H9 (cell line): ENCODE measurements around the gene RUBCN. TPM values are rescaled to one million over a fixed set of nuclear protein-coding genes. Genes with fewer than 3 reads are reported as not detected.

Experiments
- DNase-seq: peaks from one replicate; pipeline ENCODE4 v3.0.0-alpha.2; 2017
- H2AFZ ChIP-seq: one replicate; pipeline ENCODE4 v1.6.1; 2013; ENCODE audit warnings: mild to moderate bottlenecking, low read length, control low read depth, moderate library complexity
- H2AK5ac ChIP-seq: 2 replicates; pipeline ENCODE4 v1.6.1; 2013; ENCODE audit warnings: low read length, control low read depth, mixed read lengths; ENCODE audit not compliant: insufficient read length
- H2BK120ac ChIP-seq: one replicate; pipeline ENCODE4 v1.6.1; 2013; ENCODE audit warnings: low read depth, mild to moderate bottlenecking, low read length, control low read depth, inconsistent platforms; ENCODE audit not compliant: poor library complexity, severe bottlenecking
- H2BK12ac ChIP-seq: 2 replicates; pipeline ENCODE4 v1.6.1; 2013; ENCODE audit warnings: low read length, control low read depth, mixed read lengths, low read depth; ENCODE audit not compliant: insufficient read length
- H2BK15ac ChIP-seq: 2 replicates; pipeline ENCODE4 v1.6.1; 2013; ENCODE audit warnings: low read depth, low read length, control low read depth
- H2BK20ac ChIP-seq: one replicate; pipeline ENCODE4 v1.6.1; 2013; ENCODE audit warnings: low read depth, mild to moderate bottlenecking, low read length, control low read depth, inconsistent platforms; ENCODE audit not compliant: poor library complexity, severe bottlenecking
- H2BK5ac ChIP-seq: 2 replicates; pipeline ENCODE4 v1.6.1; 2013; ENCODE audit warnings: low read length, control low read depth, mixed read lengths; ENCODE audit not compliant: insufficient read length
- H3K14ac ChIP-seq: 2 replicates; pipeline ENCODE4 v1.6.1; 2013; ENCODE audit warnings: low read length, control low read depth; ENCODE audit not compliant: insufficient read depth
- H3K18ac ChIP-seq: 2 replicates; pipeline ENCODE4 v1.6.1; 2013; ENCODE audit warnings: low read depth, mild to moderate bottlenecking, mixed read lengths, low read length, control low read depth; ENCODE audit not compliant: insufficient read length
- H3K23ac ChIP-seq: 2 replicates; pipeline ENCODE4 v1.6.1; 2013; ENCODE audit warnings: low read length, control low read depth, mixed read lengths, low read depth; ENCODE audit not compliant: insufficient read length
- H3K23me2 ChIP-seq: 2 replicates; pipeline ENCODE4 v1.6.1; 2013; ENCODE audit warnings: low read depth, mild to moderate bottlenecking, mixed read lengths, low read length, control low read depth; ENCODE audit not compliant: insufficient read length, poor library complexity, severe bottlenecking
- H3K27ac ChIP-seq: 2 replicates; pipeline ENCODE4 v1.5.1; 2013; ENCODE audit warnings: low read length, control low read depth, mixed read lengths, low read depth; ENCODE audit not compliant: insufficient read length
- H3K27me3 ChIP-seq: 2 replicates; pipeline ENCODE4 v1.6.1; 2013; ENCODE audit warnings: low read length, control low read depth, inconsistent platforms; ENCODE audit not compliant: insufficient read depth
- H3K4ac ChIP-seq: 2 replicates; pipeline ENCODE4 v1.6.1; 2013; ENCODE audit warnings: low read depth, mild to moderate bottlenecking, control low read depth, inconsistent platforms, low read length, moderate library complexity
- H3K4me1 ChIP-seq: 2 replicates; pipeline ENCODE4 v1.6.1; 2013; ENCODE audit warnings: low read length, control low read depth, inconsistent platforms; ENCODE audit not compliant: insufficient read depth
- H3K4me2 ChIP-seq: 2 replicates; pipeline ENCODE4 v1.6.1; 2013; ENCODE audit warnings: low read length, control low read depth, mixed read lengths; ENCODE audit not compliant: insufficient read length, insufficient read depth
- H3K56ac ChIP-seq: 2 replicates; pipeline ENCODE4 v1.6.1; 2013; ENCODE audit warnings: low read depth, mild to moderate bottlenecking, mixed read lengths, low read length, control low read depth; ENCODE audit not compliant: insufficient read length
- H3K79me1 ChIP-seq: 2 replicates; pipeline ENCODE4 v1.6.1; 2013; ENCODE audit warnings: low read depth, mild to moderate bottlenecking, moderate library complexity, low read length, control low read depth, inconsistent platforms; ENCODE audit not compliant: insufficient read depth, poor library complexity, severe bottlenecking
- H3K79me2 ChIP-seq: 2 replicates; pipeline ENCODE4 v1.6.1; 2013; ENCODE audit warnings: low read length, control low read depth, inconsistent platforms; ENCODE audit not compliant: insufficient read depth
- H3K9ac ChIP-seq: 2 replicates; pipeline ENCODE4 v1.6.1; 2013; ENCODE audit warnings: low read length, control low read depth, mixed read lengths; ENCODE audit not compliant: insufficient read length; ENCODE audit errors: extremely low read depth
- H3K9me3 ChIP-seq: one replicate; pipeline ENCODE4 v1.6.1; 2013; ENCODE audit warnings: low read depth, low read length, inconsistent platforms; ENCODE audit not compliant: control insufficient read depth
- H3T11ph ChIP-seq: one replicate; pipeline ENCODE4 v1.6.1; 2013; ENCODE audit warnings: mild to moderate bottlenecking, low read length, control low read depth, inconsistent platforms
- H4K20me1 ChIP-seq: one replicate; pipeline ENCODE4 v1.6.1; 2013; ENCODE audit not compliant: control insufficient read depth, insufficient read length, insufficient read depth
- H4K5ac ChIP-seq: 2 replicates; pipeline ENCODE4 v1.6.1; 2013; ENCODE audit warnings: low read depth, mild to moderate bottlenecking, mixed read lengths, low read length, control low read depth; ENCODE audit not compliant: insufficient read length
- H4K8ac ChIP-seq: replicated peaks from 2 replicates; pipeline ENCODE4 v1.6.1; 2013; ENCODE audit warnings: low read length, control low read depth, mixed read lengths, low read depth; ENCODE audit not compliant: insufficient read length
- H4K91ac ChIP-seq: 2 replicates; pipeline ENCODE4 v1.6.1; 2013; ENCODE audit warnings: low read depth, mild to moderate bottlenecking, moderate library complexity, mixed read lengths, low read length, control low read depth; ENCODE audit not compliant: insufficient read length
- H3K27ac Mint-ChIP-seq, 3 experiments: 2 replicates in 2 of 3; 3 replicates in 1 of 3; pipeline ENCODE4 v1.8.0; 2020 to 2021; ENCODE audit warnings: mixed read lengths in 3 of 3, mild to moderate bottlenecking in 1 of 3, moderate library complexity in 1 of 3
- H3K27me3 Mint-ChIP-seq: 2 replicates; pipeline ENCODE4 v1.8.0; 2021; ENCODE audit warnings: low read depth, mild to moderate bottlenecking, moderate library complexity, mixed read lengths
- H3K36me3 Mint-ChIP-seq, 3 experiments: 2 replicates in 2 of 3; 3 replicates in 1 of 3; pipeline ENCODE4 v1.8.0; 2020 to 2021; ENCODE audit warnings: low read depth in 3 of 3, mixed read lengths in 3 of 3; ENCODE audit not compliant: insufficient read depth in 1 of 3
- H3K4me1 Mint-ChIP-seq, 2 experiments: 2 replicates each; pipeline ENCODE4 v1.8.0; 2020; ENCODE audit warnings: mixed read lengths in 2 of 2
- H3K4me3 Mint-ChIP-seq, 2 experiments: 2 replicates in 1 of 2; 3 replicates in 1 of 2; pipeline ENCODE4 v1.8.0; 2020 to 2021; ENCODE audit warnings: mild to moderate bottlenecking in 2 of 2, mixed read lengths in 2 of 2, moderate library complexity in 1 of 2
- H3K9me3 Mint-ChIP-seq, 2 experiments: 2 replicates in 1 of 2; 3 replicates in 1 of 2; pipeline ENCODE4 v1.8.0; 2020; ENCODE audit warnings: mild to moderate bottlenecking in 2 of 2, mixed read lengths in 2 of 2, moderate library complexity in 1 of 2
- WGBS: extraction: QIAGEN DNeasy Blood & Tissue Kit; methylation state at CpG from one replicate; pipeline ENCODE4 v1.1.7; 2013; ENCODE audit warnings: missing lambda C conversion rate, low lambda C conversion rate, mixed read lengths; ENCODE audit not compliant: insufficient read length; ENCODE audit errors: extremely low coverage; 5-methylcytosine and 5-hydroxymethylcytosine counted together
- total RNA-seq: library from RNA; stranded (reverse); gene quantifications from 2 replicates; pipeline ENCODE4 v1.2.1, GENCODE V29; 2021
- TF ChIP-seq, protein P1 (sequence below): fragments of 200-600 bp; sonication (generic); conservative IDR thresholded peaks from 3 replicates; pipeline ENCODE4 v1.8.0; 2021; ENCODE audit warnings: antibody characterized with exemption, mild to moderate bottlenecking

RUBCN gene
- total RNA-seq, 1 experiment from 2014 or later: 17.7 TPM

DNA sequence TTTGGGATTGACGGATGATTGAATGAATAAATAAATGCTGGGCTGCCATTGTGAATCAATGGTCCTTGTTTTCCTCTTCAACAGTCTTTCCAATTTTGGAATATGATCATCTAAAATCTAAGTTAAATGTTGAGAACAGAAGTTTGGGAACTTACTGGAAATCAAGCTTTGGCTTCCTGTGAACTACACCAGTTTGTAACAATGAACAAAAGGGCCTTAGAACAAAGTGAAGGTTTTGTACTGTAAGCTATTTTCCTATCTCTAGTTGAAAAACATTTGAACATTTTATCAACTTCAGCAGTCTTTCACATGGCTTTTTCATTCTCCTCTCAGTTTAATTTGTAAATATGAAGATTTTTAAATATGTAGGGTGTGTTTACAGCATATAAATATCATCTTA is 66.3 kb downstream of the RUBCN start:
- Histone ChIP-seq H2BK15ac (no peak overlapping the region), H4K8ac (no peak overlapping the region)
- no peaks in the 10 kb centered on the region; the same call in 1 of the 2 replicates for H3K27me3 Mint-ChIP-seq

More for the DNA sequence above, 66.3 kb downstream of the RUBCN start:
- Histone ChIP-seq H3K23ac (no peak overlapping the region), H3K4me2 (no peak overlapping the region), H3K4ac (no peak overlapping the region), H3K27ac (no peak overlapping the region), H2AFZ (no peak overlapping the region), H3K14ac (no peak overlapping the region), H2AK5ac (no peak overlapping the region), H4K20me1 (no peaks in the 10 kb centered on the region), H4K5ac (no peak overlapping the region), H3K79me1 (no peaks in the 10 kb centered on the region), H3K56ac (no peak overlapping the region), H3K9ac (no peak overlapping the region), H2BK120ac (no peak overlapping the region), H3K27me3 (no peaks in the 10 kb centered on the region), H3K9me3 (no peaks in the 10 kb centered on the region), H3T11ph (no peak overlapping the region), H3K79me2 (no peaks in the 10 kb centered on the region), H2BK20ac (no peak overlapping the region), H2BK12ac (no peak overlapping the region), H4K91ac (no peak overlapping the region), H3K18ac (no peak overlapping the region), H3K23me2 (no peaks in the 10 kb centered on the region), H2BK5ac (no peak overlapping the region), H3K4me1 (no peaks in the 10 kb centered on the region)
- WGBS: no CpG with 5 or more reads among the region's 1 CpG
- no peak overlapping the region for H3K27ac Mint-ChIP-seq
- H3K36me3 Mint-ChIP-seq: peaks cover 5 to 26% (median 14%) of the 10 kb centered on the region in 3 experiments; a peak in 6 of 7 replicates
- no peak overlapping the region for H3K4me3 Mint-ChIP-seq
- TF ChIP-seq, protein P1, sequence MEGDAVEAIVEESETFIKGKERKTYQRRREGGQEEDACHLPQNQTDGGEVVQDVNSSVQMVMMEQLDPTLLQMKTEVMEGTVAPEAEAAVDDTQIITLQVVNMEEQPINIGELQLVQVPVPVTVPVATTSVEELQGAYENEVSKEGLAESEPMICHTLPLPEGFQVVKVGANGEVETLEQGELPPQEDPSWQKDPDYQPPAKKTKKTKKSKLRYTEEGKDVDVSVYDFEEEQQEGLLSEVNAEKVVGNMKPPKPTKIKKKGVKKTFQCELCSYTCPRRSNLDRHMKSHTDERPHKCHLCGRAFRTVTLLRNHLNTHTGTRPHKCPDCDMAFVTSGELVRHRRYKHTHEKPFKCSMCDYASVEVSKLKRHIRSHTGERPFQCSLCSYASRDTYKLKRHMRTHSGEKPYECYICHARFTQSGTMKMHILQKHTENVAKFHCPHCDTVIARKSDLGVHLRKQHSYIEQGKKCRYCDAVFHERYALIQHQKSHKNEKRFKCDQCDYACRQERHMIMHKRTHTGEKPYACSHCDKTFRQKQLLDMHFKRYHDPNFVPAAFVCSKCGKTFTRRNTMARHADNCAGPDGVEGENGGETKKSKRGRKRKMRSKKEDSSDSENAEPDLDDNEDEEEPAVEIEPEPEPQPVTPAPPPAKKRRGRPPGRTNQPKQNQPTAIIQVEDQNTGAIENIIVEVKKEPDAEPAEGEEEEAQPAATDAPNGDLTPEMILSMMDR: no peak
- no peak for DNase-seq
- no peaks in the 10 kb centered on the region for H3K9me3 Mint-ChIP-seq
- no peaks in the 10 kb centered on the region for H3K4me1 Mint-ChIP-seq
